Breast epithelium (tissue), 3 donors: Measurements from ENCODE around the gene RFWD3.

ENCODE experiments used
- CTCF ChIP-seq, 3 donors: fragments of 450-650 bp; IDR thresholded peaks; one replicate each; pipeline ENCODE4 v1.5.1; 2016 to 2017; ENCODE audit warnings: antibody characterized with exemption in 3 of 3, mild to moderate bottlenecking in 3 of 3, moderate library complexity in 3 of 3
- POLR2A ChIP-seq: fragments of 450-650 bp; IDR thresholded peaks from one replicate; pipeline ENCODE4 v1.6.1; 2016; ENCODE audit warnings: antibody characterized with exemption, mild to moderate bottlenecking, moderate library complexity
- POLR2AphosphoS5 ChIP-seq, 3 donors: sonication (generic); formaldehyde crosslinking; IDR thresholded peaks; one replicate each; pipeline ENCODE4 v1.6.1; 2017; ENCODE audit warnings: antibody characterized with exemption in 3 of 3

DNA sequence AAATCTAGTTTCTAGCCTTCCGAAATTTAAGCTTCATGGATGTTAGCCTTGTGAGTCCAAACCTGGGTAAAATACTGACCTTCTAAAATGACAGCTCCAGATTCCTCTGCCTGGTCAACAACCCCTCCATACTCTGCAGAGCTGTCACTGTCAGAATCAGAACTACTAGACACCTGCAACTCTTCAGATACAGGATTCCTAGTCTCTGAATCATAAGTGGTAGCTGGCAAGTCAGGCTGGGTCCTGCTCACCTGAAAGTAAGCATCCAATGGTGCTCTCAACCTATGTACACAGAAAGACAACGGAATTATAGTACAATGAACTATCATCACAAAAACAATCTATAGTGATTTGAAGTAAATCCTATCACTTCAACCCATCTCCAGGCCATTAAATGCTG is 14.8 kb downstream of the RFWD3 start:
- TF ChIP-seq POLR2AphosphoS5 (IDR thresholded peaks at IDR 0.05) (no peak), CTCF (IDR thresholded peaks at IDR 0.05) (no peak), POLR2A (no peak)
